ENCODE data around the gene TSC22D2.
A peak's percentile ranks its signal among the peaks of the same experiment; 100 is the strongest.

- TF ChIP-seq, protein P1, sequence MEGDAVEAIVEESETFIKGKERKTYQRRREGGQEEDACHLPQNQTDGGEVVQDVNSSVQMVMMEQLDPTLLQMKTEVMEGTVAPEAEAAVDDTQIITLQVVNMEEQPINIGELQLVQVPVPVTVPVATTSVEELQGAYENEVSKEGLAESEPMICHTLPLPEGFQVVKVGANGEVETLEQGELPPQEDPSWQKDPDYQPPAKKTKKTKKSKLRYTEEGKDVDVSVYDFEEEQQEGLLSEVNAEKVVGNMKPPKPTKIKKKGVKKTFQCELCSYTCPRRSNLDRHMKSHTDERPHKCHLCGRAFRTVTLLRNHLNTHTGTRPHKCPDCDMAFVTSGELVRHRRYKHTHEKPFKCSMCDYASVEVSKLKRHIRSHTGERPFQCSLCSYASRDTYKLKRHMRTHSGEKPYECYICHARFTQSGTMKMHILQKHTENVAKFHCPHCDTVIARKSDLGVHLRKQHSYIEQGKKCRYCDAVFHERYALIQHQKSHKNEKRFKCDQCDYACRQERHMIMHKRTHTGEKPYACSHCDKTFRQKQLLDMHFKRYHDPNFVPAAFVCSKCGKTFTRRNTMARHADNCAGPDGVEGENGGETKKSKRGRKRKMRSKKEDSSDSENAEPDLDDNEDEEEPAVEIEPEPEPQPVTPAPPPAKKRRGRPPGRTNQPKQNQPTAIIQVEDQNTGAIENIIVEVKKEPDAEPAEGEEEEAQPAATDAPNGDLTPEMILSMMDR (IDR thresholded peaks at IDR 0.05; ENCODE audit: control extremely low read depth in 1 of 3, insufficient read depth in 1 of 3, low read depth in 1 of 3, low read length in 3 of 3): no peak
- TF ChIP-seq POLR2AphosphoS5 (IDR thresholded peaks at IDR 0.05; ENCODE audit: low read depth, low read length): no peak
- no peak for TF ChIP-seq POLR2A (IDR thresholded peaks at IDR 0.05; ENCODE audit: control extremely low read depth in 1 of 2, low read depth in 2 of 2, low read length in 2 of 2)
- no peak for TF ChIP-seq EZH2 (IDR thresholded peaks at IDR 0.05; ENCODE audit: low read depth, low read length, severe bottlenecking)
- TF ChIP-seq EGR1 (IDR thresholded peaks at IDR 0.05; ENCODE audit: borderline replicate concordance, low read depth, low read length): no peak
- TF ChIP-seq EP300 (IDR thresholded peaks at IDR 0.05; ENCODE audit: borderline replicate concordance in 1 of 2, low read depth in 2 of 2, low read length in 2 of 2): no peak
- TF ChIP-seq TEAD4 (IDR thresholded peaks at IDR 0.05; ENCODE audit: low read depth, low read length): peak; percentile 46; the same call in 1 of the 2 replicates
- no peak for TF ChIP-seq TCF12 (IDR thresholded peaks at IDR 0.05; ENCODE audit: low read depth, low read length)
These were observed 6.2 kb downstream of the TSC22D2 start for GRCh38 chr3:150414258-150414657.

Data from H1 (cell line).